ENCODE results near the gene VTI1A.

- TF ChIP-seq POLR2A (IDR thresholded peaks at IDR 0.05) (no peak), CTCF (IDR thresholded peaks at IDR 0.05) (no peak)
These were observed 360.0 kb downstream of the VTI1A start for GRCh38 chr10:112807013-112807412.
